Neuron (in vitro differentiated cells): ENCODE results near the gene PDZRN4.
"Not testable (repeated sequence)": the region's sequence is repeated elsewhere in the genome, so short reads cannot be mapped to it uniquely, and the experiment has no call there.

Experiments
- H2AFZ ChIP-seq: one replicate; pipeline ENCODE4 v1.6.1; 2013; ENCODE audit warnings: low read depth, mild to moderate bottlenecking, inconsistent platforms, low read length, moderate library complexity
- H3K27me3 ChIP-seq: one replicate; pipeline ENCODE4 v1.6.1; 2013; ENCODE audit warnings: low read length; ENCODE audit not compliant: insufficient read depth
- H3K36me3 ChIP-seq: one replicate; pipeline ENCODE4 v1.6.1; 2013; ENCODE audit warnings: low read length; ENCODE audit not compliant: insufficient read depth
- H3K4me1 ChIP-seq: one replicate; pipeline ENCODE4 v1.6.1; 2013; ENCODE audit warnings: low read length; ENCODE audit not compliant: insufficient read depth
- H3K4me3 ChIP-seq: 2 replicates; pipeline ENCODE4 v1.5.1; 2013; ENCODE audit warnings: mild to moderate bottlenecking, low read length, moderate library complexity
- H3K9me3 ChIP-seq: one replicate; pipeline ENCODE4 v1.6.1; 2013; ENCODE audit warnings: low read length

Gene PDZRN4

GRCh38 chr12:41224066-41224465 is 35.9 kb downstream of the PDZRN4 start:
- H3K27me3 ChIP-seq: no peaks in the 10 kb centered on the region

GRCh38 chr12:41225179-41225578 is 37.1 kb downstream of the PDZRN4 start:
- no peaks in the 10 kb centered on the region for H3K9me3 ChIP-seq
- H3K4me3 ChIP-seq: no peak overlapping the region
- H3K36me3 ChIP-seq: no peaks in the 10 kb centered on the region
- no peaks in the 10 kb centered on the region for H3K27me3 ChIP-seq
- H2AFZ ChIP-seq: no peak overlapping the region
- peaks cover 4% of the 10 kb centered on the region for H3K4me1 ChIP-seq

More at GRCh38 chr12:41224066-41224465, 35.9 kb downstream of the PDZRN4 start:
- no peaks in the 10 kb centered on the region for H3K4me1 ChIP-seq
- no peaks in the 10 kb centered on the region for H3K36me3 ChIP-seq
- H2AFZ ChIP-seq: no peak overlapping the region
- H3K4me3 ChIP-seq: no peak overlapping the region
- H3K9me3 ChIP-seq: no peaks in the 10 kb centered on the region

GRCh38 chr12:41228066-41228820 is 40.1 kb downstream of the PDZRN4 start:
- Histone ChIP-seq H3K36me3 (no peaks in the 10 kb centered on the region), H2AFZ (no peak overlapping the region), H3K4me3 (no peak overlapping the region), H3K27me3 (no peaks in the 10 kb centered on the region), H3K4me1 (peaks cover 4% of the 10 kb centered on the region), H3K9me3 (no peaks in the 10 kb centered on the region)

GRCh38 chr12:41230756-41231155 is 42.6 kb downstream of the PDZRN4 start:
- no peaks in the 10 kb centered on the region for H3K27me3 ChIP-seq
- H3K9me3 ChIP-seq: no peaks in the 10 kb centered on the region
- no peak overlapping the region for H3K4me3 ChIP-seq
- no peak overlapping the region for H2AFZ ChIP-seq
- no peaks in the 10 kb centered on the region for H3K36me3 ChIP-seq
- H3K4me1 ChIP-seq: peaks cover 4% of the 10 kb centered on the region

GRCh38 chr12:41234692-41235091 is 46.6 kb downstream of the PDZRN4 start:
- Histone ChIP-seq H3K36me3 (no peaks in the 10 kb centered on the region), H3K9me3 (no peaks in the 10 kb centered on the region), H3K27me3 (no peaks in the 10 kb centered on the region), H3K4me3 (no peak overlapping the region), H3K4me1 (no peaks in the 10 kb centered on the region), H2AFZ (no peak overlapping the region)

- Histone ChIP-seq H3K4me1 (no peaks in the 10 kb centered on the region), H2AFZ (no peak overlapping the region), H3K9me3 (no peaks in the 10 kb centered on the region), H3K27me3 (no peaks in the 10 kb centered on the region), H3K4me3 (no peak overlapping the region), H3K36me3 (no peaks in the 10 kb centered on the region)
Measured at GRCh38 chr12:41242603-41243002, 54.5 kb downstream of the PDZRN4 start.

- Histone ChIP-seq H3K4me3 (no peak overlapping the region), H2AFZ (no peak overlapping the region), H3K9me3 (no peaks in the 10 kb centered on the region), H3K36me3 (no peaks in the 10 kb centered on the region), H3K4me1 (no peaks in the 10 kb centered on the region), H3K27me3 (no peaks in the 10 kb centered on the region)
Measured at GRCh38 chr12:41248391-41248790, 60.3 kb downstream of the PDZRN4 start.

GRCh38 chr12:41250748-41251147 is 62.6 kb downstream of the PDZRN4 start:
- H3K9me3 ChIP-seq: no peaks in the 10 kb centered on the region
- H3K36me3 ChIP-seq: no peaks in the 10 kb centered on the region
- no peak overlapping the region for H3K4me3 ChIP-seq
- H2AFZ ChIP-seq: no peak overlapping the region
- no peaks in the 10 kb centered on the region for H3K27me3 ChIP-seq
- no peaks in the 10 kb centered on the region for H3K4me1 ChIP-seq

- H3K4me1 ChIP-seq: no peaks in the 10 kb centered on the region
- H2AFZ ChIP-seq: no peak overlapping the region
- no peaks in the 10 kb centered on the region for H3K27me3 ChIP-seq
- H3K9me3 ChIP-seq: no peaks in the 10 kb centered on the region
- no peak overlapping the region for H3K4me3 ChIP-seq
- H3K36me3 ChIP-seq: no peaks in the 10 kb centered on the region
Measured at GRCh38 chr12:41254004-41254914, 66.1 kb downstream of the PDZRN4 start.

- not testable (repeated sequence) for H3K9me3 ChIP-seq, H3K4me3 ChIP-seq, H2AFZ ChIP-seq, H3K36me3 ChIP-seq, H3K27me3 ChIP-seq, H3K4me1 ChIP-seq
Measured at GRCh38 chr12:41263196-41263595, 75.1 kb downstream of the PDZRN4 start.

GRCh38 chr12:41264281-41264680 is 76.2 kb downstream of the PDZRN4 start:
- no peaks in the 10 kb centered on the region for H3K4me1 ChIP-seq
- no peaks in the 10 kb centered on the region for H3K36me3 ChIP-seq
- H2AFZ ChIP-seq: no peak overlapping the region
- H3K27me3 ChIP-seq: no peaks in the 10 kb centered on the region
- H3K4me3 ChIP-seq: no peak overlapping the region
- H3K9me3 ChIP-seq: no peaks in the 10 kb centered on the region

- no peak overlapping the region for H3K4me3 ChIP-seq
- no peak overlapping the region for H2AFZ ChIP-seq
- H3K27me3 ChIP-seq: no peaks in the 10 kb centered on the region
- H3K4me1 ChIP-seq: no peaks in the 10 kb centered on the region
- no peaks in the 10 kb centered on the region for H3K9me3 ChIP-seq
- no peaks in the 10 kb centered on the region for H3K36me3 ChIP-seq
Measured at GRCh38 chr12:41269056-41269455, 80.9 kb downstream of the PDZRN4 start.

- H2AFZ ChIP-seq: no peak overlapping the region
- no peaks in the 10 kb centered on the region for H3K9me3 ChIP-seq
- H3K36me3 ChIP-seq: no peaks in the 10 kb centered on the region
- no peaks in the 10 kb centered on the region for H3K27me3 ChIP-seq
- H3K4me3 ChIP-seq: no peak overlapping the region
- no peaks in the 10 kb centered on the region for H3K4me1 ChIP-seq
Measured at GRCh38 chr12:41271489-41271888, 83.4 kb downstream of the PDZRN4 start.
